Gastroesophageal sphincter (tissue), 4 donors: ENCODE measurements around the gene SIGLEC10. TPM values are rescaled to one million over a fixed set of nuclear protein-coding genes. Genes with fewer than 3 reads are reported as not detected.

ENCODE experiments used
- ATAC-seq: fragments of 150-250 bp; one replicate; pipeline ENCODE4 v1.9.1; 2016; ENCODE audit warnings: mild to moderate bottlenecking, moderate library complexity
- H3K27ac ChIP-seq, 4 donors: fragments of 200-600 bp; sonication (generic) in 3 of 4; 1 replicate in 3 of 4; 2 replicates in 1 of 4; pipeline ENCODE4 v1.5.1; 2016 to 2019
- H3K27me3 ChIP-seq: fragments of 200-600 bp; sonication (generic); one replicate; pipeline ENCODE4 v1.5.1; 2019
- H3K36me3 ChIP-seq, 2 donors: fragments of 200-600 bp; sonication (generic); one replicate each; pipeline ENCODE4 v1.5.1; 2019; ENCODE audit warnings: control low read depth in 1 of 2
- H3K4me1 ChIP-seq, 3 donors: fragments of 200-600 bp; sonication (generic); 1 replicate in 2 of 3; 2 replicates in 1 of 3; pipeline ENCODE4 v1.5.1; 2016 to 2019; ENCODE audit warnings: control low read depth in 2 of 3
- H3K4me3 ChIP-seq, 2 donors: fragments of 200-600 bp; sonication (generic); one replicate each; pipeline ENCODE4 v1.5.1; 2019; ENCODE audit warnings: mild to moderate bottlenecking in 1 of 2, moderate library complexity in 1 of 2
- H3K9me3 ChIP-seq, 3 donors: fragments of 200-600 bp; sonication (generic); one replicate each; pipeline ENCODE4 v1.5.1; 2017 to 2019; ENCODE audit warnings: control low read depth in 2 of 3
- CTCF ChIP-seq, 4 experiments: fragments of 200-600 bp in 2 of 4; fragments of 450-650 bp in 2 of 4; sonication (generic) in 1 of 4; IDR thresholded peaks; one replicate each; pipeline ENCODE4 v1.5.1; 2017 to 2019; ENCODE audit warnings: antibody characterized with exemption in 4 of 4, mild to moderate bottlenecking in 2 of 4, moderate library complexity in 2 of 4
- EP300 ChIP-seq: sonication (generic); formaldehyde crosslinking; IDR thresholded peaks from one replicate; pipeline ENCODE4 v1.6.1; 2017; ENCODE audit warnings: antibody characterized with exemption, mild to moderate bottlenecking
- POLR2A ChIP-seq, 2 donors: fragments of 450-650 bp; IDR thresholded peaks; one replicate each; pipeline ENCODE4 v1.6.1; 2017; ENCODE audit warnings: antibody characterized with exemption in 2 of 2, mild to moderate bottlenecking in 2 of 2, moderate library complexity in 1 of 2
- POLR2AphosphoS5 ChIP-seq: sonication (generic); formaldehyde crosslinking; IDR thresholded peaks from one replicate; pipeline ENCODE4 v1.6.1; 2017; ENCODE audit warnings: antibody characterized with exemption
- WGBS, 2 donors: methylation state at CpG; one replicate each; pipeline ENCODE4 v1.1.5; 2018; ENCODE audit warnings: low coverage in 1 of 2; 5-methylcytosine and 5-hydroxymethylcytosine counted together
- total RNA-seq, 4 donors: library from RNA; depleted of rRNA; stranded (reverse); fragments of >200 nt; gene quantifications; one replicate each; pipeline ENCODE4 v1.1.0, GENCODE V29; 2016

The SIGLEC10 gene
- total RNA-seq, 4 donors from 2014 or later = 1.1 to 6.9 (median 3.2) TPM

GRCh38 chr19:51441410-51442390 lies 24.3 kb upstream of the SIGLEC10 start:
- no peaks in the 10 kb centered on the region for H3K4me1 ChIP-seq
- no peaks in the 10 kb centered on the region for H3K36me3 ChIP-seq
- H3K27me3 ChIP-seq = peaks cover 76% of the 10 kb centered on the region
- no peaks in the 10 kb centered on the region for H3K9me3 ChIP-seq
- H3K4me3 ChIP-seq = no peak overlapping the region
- WGBS, 2 donors = 33 to 58% methylated on average over 1 to 23 of the region's 31 CpGs
- no peak for TF ChIP-seq CTCF (IDR thresholded peaks at IDR 0.05)
- ATAC-seq = no peak
- H3K27ac ChIP-seq = no peak overlapping the region

- H3K27me3 ChIP-seq = peaks cover 80% of the 10 kb centered on the region
- no peak for ATAC-seq
Observed at GRCh38 chr19:51440846-51441409, 23.5 kb upstream of the SIGLEC10 start.

GRCh38 chr19:51440052-51440451 lies 22.6 kb upstream of the SIGLEC10 start:
- WGBS, 2 donors = 43 to 63% methylated on average over 1 to 2 of the region's 2 CpGs
- H3K27me3 ChIP-seq = peaks cover 84% of the 10 kb centered on the region
- H3K4me1 ChIP-seq = no peaks in the 10 kb centered on the region
- no peaks in the 10 kb centered on the region for H3K9me3 ChIP-seq
- no peak for TF ChIP-seq POLR2A (IDR thresholded peaks at IDR 0.05)
- no peak for TF ChIP-seq POLR2AphosphoS5
- TF ChIP-seq EP300 = no peak
- TF ChIP-seq CTCF (IDR thresholded peaks at IDR 0.05) = no peak
- no peak overlapping the region for H3K27ac ChIP-seq
- no peak overlapping the region for H3K4me3 ChIP-seq
- no peak for ATAC-seq
- H3K36me3 ChIP-seq = no peaks in the 10 kb centered on the region

More at GRCh38 chr19:51440846-51441409, 23.5 kb upstream of the SIGLEC10 start:
- H3K4me1 ChIP-seq = no peaks in the 10 kb centered on the region
- no peak overlapping the region for H3K27ac ChIP-seq
- TF ChIP-seq EP300 (no peak), CTCF (IDR thresholded peaks at IDR 0.05) (no peak), POLR2AphosphoS5 (no peak), POLR2A (IDR thresholded peaks at IDR 0.05) (no peak)
- H3K36me3 ChIP-seq = no peaks in the 10 kb centered on the region
- WGBS, 2 donors = 45 to 67% methylated on average over 3 to 8 of the region's 11 CpGs
- no peaks in the 10 kb centered on the region for H3K9me3 ChIP-seq
- no peak overlapping the region for H3K4me3 ChIP-seq

- peaks cover 88% of the 10 kb centered on the region for H3K27me3 ChIP-seq
- H3K9me3 ChIP-seq = no peaks in the 10 kb centered on the region
- H3K27ac ChIP-seq = no peak overlapping the region
- no peaks in the 10 kb centered on the region for H3K36me3 ChIP-seq
- WGBS, 2 donors = 39 to 40% methylated on average over 2 to 4 of the region's 5 CpGs
- H3K4me1 ChIP-seq = no peaks in the 10 kb centered on the region
- ATAC-seq = no peak
- TF ChIP-seq POLR2AphosphoS5 (no peak), CTCF (IDR thresholded peaks at IDR 0.05) (peak in 3 of 4 experiments; percentile 29 to 42 (median 36))
- no peak overlapping the region for H3K4me3 ChIP-seq
Observed at GRCh38 chr19:51439021-51439465, 21.6 kb upstream of the SIGLEC10 start.
